ENCODE measurements around the gene HMGN2. TPM values are rescaled to one million over a fixed set of nuclear protein-coding genes. Genes with fewer than 3 reads are reported as not detected.

HMGN2 gene
- total and polyA plus RNA-seq, 2 donors (not counting 1 experiment from before 2014, with no cell fraction given), result 326 to 457 TPM

DNA sequence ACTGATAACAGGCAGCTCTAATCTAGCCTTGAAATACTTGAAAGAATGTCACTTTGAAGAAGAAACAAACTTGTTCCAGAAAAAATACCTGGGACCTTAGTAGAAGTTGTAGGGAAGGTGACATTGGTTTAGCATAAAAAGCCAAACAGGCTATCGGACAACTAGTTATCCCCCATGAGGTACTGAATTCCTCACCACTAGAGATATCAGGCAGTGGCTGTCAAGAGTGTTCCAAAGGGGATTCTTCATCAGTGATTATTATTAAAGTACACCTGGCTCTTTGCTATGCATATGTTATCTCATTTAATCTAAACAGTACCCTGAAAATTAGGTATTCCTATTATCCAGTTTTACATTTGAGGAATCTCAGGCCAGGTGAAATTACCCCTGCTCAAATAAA is 13.1 kb upstream of the HMGN2 start:
- H3K9ac ChIP-seq (ENCODE audit: low read length), result no peak overlapping the region
- H3K36me3 ChIP-seq (replicated peaks in 1 of 2; ENCODE audit: control extremely low read depth in 1 of 2, control insufficient read depth in 1 of 2, extremely low read depth in 1 of 2, insufficient read depth in 2 of 2, low read length in 1 of 2), result peaks cover 16 to 45% of the 10 kb centered on the region in 2 experiments
- no peak overlapping the region for H2AFZ ChIP-seq (ENCODE audit: insufficient read depth, low read depth, low read length, poor library complexity, severe bottlenecking)
- DNase-seq (no peak), ATAC-seq (ENCODE audit: low read depth) (no peak)
- Mint-ChIP-seq H3K9me3 (ENCODE audit: insufficient read depth) (no peaks in the 10 kb centered on the region), H3K27me3 (no peaks in the 10 kb centered on the region), H3K4me1 (no peaks in the 10 kb centered on the region), H3K4me3 (no peak overlapping the region), H3K27ac (no peak overlapping the region)
- H4K20me1 ChIP-seq (ENCODE audit: control insufficient read depth, insufficient read depth, low read length, poor library complexity, severe bottlenecking), result no peaks in the 10 kb centered on the region
- ChIA-PET POLR2A (no interaction called here), CTCF (no interaction called here)
- intact Hi-C loops (cut with micrococcal nuclease), result no loop called here
- no peak overlapping the region for H3K27ac ChIP-seq (ENCODE audit: low read length in 2 of 2)
- no peaks in the 10 kb centered on the region for H3K4me1 ChIP-seq (ENCODE audit: control insufficient read depth in 2 of 2, insufficient read depth in 2 of 2, low read length in 2 of 2)
- no peak overlapping the region for H3K4me2 ChIP-seq (replicated peaks; ENCODE audit: low read depth, low read length, poor library complexity, severe bottlenecking)
- H3K4me3 ChIP-seq (ENCODE audit: control extremely low read depth in 1 of 5, extremely low read depth in 1 of 5, insufficient read depth in 1 of 5, low read depth in 2 of 5, low read length in 4 of 5), result no peak overlapping the region
- no CpG with 5 or more reads among the region's 1 CpG for WGBS (ENCODE audit: insufficient coverage)
- TF ChIP-seq, protein P1, sequence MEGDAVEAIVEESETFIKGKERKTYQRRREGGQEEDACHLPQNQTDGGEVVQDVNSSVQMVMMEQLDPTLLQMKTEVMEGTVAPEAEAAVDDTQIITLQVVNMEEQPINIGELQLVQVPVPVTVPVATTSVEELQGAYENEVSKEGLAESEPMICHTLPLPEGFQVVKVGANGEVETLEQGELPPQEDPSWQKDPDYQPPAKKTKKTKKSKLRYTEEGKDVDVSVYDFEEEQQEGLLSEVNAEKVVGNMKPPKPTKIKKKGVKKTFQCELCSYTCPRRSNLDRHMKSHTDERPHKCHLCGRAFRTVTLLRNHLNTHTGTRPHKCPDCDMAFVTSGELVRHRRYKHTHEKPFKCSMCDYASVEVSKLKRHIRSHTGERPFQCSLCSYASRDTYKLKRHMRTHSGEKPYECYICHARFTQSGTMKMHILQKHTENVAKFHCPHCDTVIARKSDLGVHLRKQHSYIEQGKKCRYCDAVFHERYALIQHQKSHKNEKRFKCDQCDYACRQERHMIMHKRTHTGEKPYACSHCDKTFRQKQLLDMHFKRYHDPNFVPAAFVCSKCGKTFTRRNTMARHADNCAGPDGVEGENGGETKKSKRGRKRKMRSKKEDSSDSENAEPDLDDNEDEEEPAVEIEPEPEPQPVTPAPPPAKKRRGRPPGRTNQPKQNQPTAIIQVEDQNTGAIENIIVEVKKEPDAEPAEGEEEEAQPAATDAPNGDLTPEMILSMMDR (IDR thresholded peaks at IDR 0.05), result no peak
- no peak for TF ChIP-seq EZH2 (IDR thresholded peaks at IDR 0.05; ENCODE audit: borderline replicate concordance, insufficient read depth, low read depth, low read length, poor library complexity, severe bottlenecking)
- no peaks in the 10 kb centered on the region for H3K79me2 ChIP-seq (ENCODE audit: control insufficient read depth, insufficient read depth, low read length)
- no peaks in the 10 kb centered on the region for H3K27me3 ChIP-seq (replicated peaks in 1 of 4; ENCODE audit: control extremely low read depth in 1 of 4, control insufficient read depth in 3 of 4, insufficient read depth in 4 of 4, low read length in 3 of 4)
- H3K9me3 ChIP-seq (ENCODE audit: control extremely low read depth in 1 of 3, control insufficient read depth in 2 of 3, insufficient read depth in 1 of 3, low read length in 2 of 3), result no peaks in the 10 kb centered on the region

DNA sequence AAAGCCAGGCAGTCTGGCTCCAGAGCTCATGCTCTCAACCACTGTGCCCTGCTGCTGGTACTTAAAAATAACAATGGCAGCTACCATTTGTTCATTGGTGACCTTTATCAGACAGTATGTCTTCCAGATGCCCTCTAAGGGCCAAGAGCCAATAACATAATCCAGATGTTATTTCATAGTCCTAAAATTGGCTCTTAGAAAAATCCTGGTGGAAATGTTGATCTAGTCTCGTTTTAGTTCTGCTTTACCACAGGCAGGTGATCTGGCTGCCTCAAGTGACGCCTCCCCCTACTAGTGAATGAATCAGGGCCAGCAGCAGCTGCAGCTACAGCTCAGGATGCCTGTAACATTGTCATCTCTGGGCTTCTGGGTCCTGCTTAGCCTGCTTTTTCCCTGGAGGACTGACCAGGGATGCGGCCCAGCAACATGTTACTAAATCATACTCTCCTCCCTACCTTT is 12.6 kb upstream of the HMGN2 start:
- H3K4me3 ChIP-seq (ENCODE audit: control extremely low read depth in 1 of 5, extremely low read depth in 1 of 5, insufficient read depth in 1 of 5, low read depth in 2 of 5, low read length in 4 of 5), result no peak overlapping the region
- no peak overlapping the region for H3K4me2 ChIP-seq (replicated peaks; ENCODE audit: low read depth, low read length, poor library complexity, severe bottlenecking)
- no peaks in the 10 kb centered on the region for H4K20me1 ChIP-seq (ENCODE audit: control insufficient read depth, insufficient read depth, low read length, poor library complexity, severe bottlenecking)
- no peaks in the 10 kb centered on the region for H3K27me3 ChIP-seq (replicated peaks in 1 of 4; ENCODE audit: control extremely low read depth in 1 of 4, control insufficient read depth in 3 of 4, insufficient read depth in 4 of 4, low read length in 3 of 4)
- H3K27ac Mint-ChIP-seq, result no peak overlapping the region
- no peaks in the 10 kb centered on the region for H3K4me1 Mint-ChIP-seq
- POLR2A ChIA-PET, result no interaction called here
- intact Hi-C loops (cut with micrococcal nuclease), result no loop called here
- H3K9ac ChIP-seq (ENCODE audit: low read length), result no peak overlapping the region
- no peaks in the 10 kb centered on the region for H3K79me2 ChIP-seq (ENCODE audit: control insufficient read depth, insufficient read depth, low read length)
- H3K27me3 Mint-ChIP-seq, result no peaks in the 10 kb centered on the region
- H2AFZ ChIP-seq (ENCODE audit: insufficient read depth, low read depth, low read length, poor library complexity, severe bottlenecking), result no peak overlapping the region
- 86% methylated on average over 3 of the region's 3 CpGs for WGBS (ENCODE audit: insufficient coverage)
- H3K27ac ChIP-seq (ENCODE audit: low read length in 2 of 2), result no peak overlapping the region
- CTCF ChIA-PET, result interaction anchor here (1.0 kb wide), 1 partner anchor 11 kb away, joined by 3 read pairs; no protein-coding TSS in a partner anchor
- H3K9me3 Mint-ChIP-seq (ENCODE audit: insufficient read depth), result no peaks in the 10 kb centered on the region
- no peaks in the 10 kb centered on the region for H3K9me3 ChIP-seq (ENCODE audit: control extremely low read depth in 1 of 3, control insufficient read depth in 2 of 3, insufficient read depth in 1 of 3, low read length in 2 of 3)
- no peak for DNase-seq
- H3K4me1 ChIP-seq (ENCODE audit: control insufficient read depth in 2 of 2, insufficient read depth in 2 of 2, low read length in 2 of 2), result no peaks in the 10 kb centered on the region
- H3K4me3 Mint-ChIP-seq, result no peak overlapping the region
- TF ChIP-seq, protein P1 (IDR thresholded peaks at IDR 0.05), result no peak
- no peak for ATAC-seq (ENCODE audit: low read depth)
- peaks cover 16 to 49% of the 10 kb centered on the region in 2 experiments for H3K36me3 ChIP-seq (replicated peaks in 1 of 2; ENCODE audit: control extremely low read depth in 1 of 2, control insufficient read depth in 1 of 2, extremely low read depth in 1 of 2, insufficient read depth in 2 of 2, low read length in 1 of 2)

Measured in B cell (primary cell).